SK-N-SH (cell line): Measurements from ENCODE around the gene KBTBD2.

Experiments used
- CTCF ChIP-seq: fragments of 200-600 bp; sonication (generic); IDR thresholded peaks from 2 replicates; pipeline ENCODE4 v1.6.1; 2017; ENCODE audit warnings: antibody characterized with exemption, mild to moderate bottlenecking, moderate library complexity
- EP300 ChIP-seq, 2 experiments: IDR thresholded peaks; 2 replicates each; pipeline versions ENCODE4 v1.4.0 to v1.6.1; 2012; ENCODE audit warnings: borderline replicate concordance in 1 of 2, low read depth in 1 of 2, low read length in 1 of 2
- GABPA ChIP-seq: IDR thresholded peaks from 2 replicates; pipeline ENCODE4 v1.4.0; 2012; ENCODE audit warnings: low read depth, mild to moderate bottlenecking
- JUND ChIP-seq: IDR thresholded peaks from 2 replicates; pipeline ENCODE4 v1.4.0; 2012
- NRF1 ChIP-seq: IDR thresholded peaks from 2 replicates; pipeline ENCODE4 v1.6.1; 2012; ENCODE audit warnings: low read depth, mild to moderate bottlenecking, low read length
- POLR2AphosphoS5 ChIP-seq: IDR thresholded peaks from 2 replicates; pipeline ENCODE4 v1.6.1; 2012; ENCODE audit warnings: low read depth, low read length
- REST ChIP-seq: IDR thresholded peaks from 2 replicates; pipeline ENCODE4 v1.6.1; 2012; ENCODE audit warnings: mild to moderate bottlenecking, low read depth, low read length, moderate library complexity
- RXRA ChIP-seq: IDR thresholded peaks from 2 replicates; pipeline ENCODE4 v1.4.0; 2012; ENCODE audit warnings: low read depth, mild to moderate bottlenecking, borderline replicate concordance
- SMC3 ChIP-seq: IDR thresholded peaks from 2 replicates; pipeline ENCODE4 v1.6.1; 2012; ENCODE audit warnings: low read depth, low read length, improper control_type of control experiment
- USF1 ChIP-seq: IDR thresholded peaks from 2 replicates; pipeline ENCODE4 v1.4.0; 2012; ENCODE audit warnings: low read depth, borderline replicate concordance

GRCh38 chr7:32915041-32915536 is 23.5 kb upstream of the KBTBD2 start:
- no peak for TF ChIP-seq CTCF
- TF ChIP-seq POLR2AphosphoS5, result no peak
- TF ChIP-seq NRF1, result no peak
- no peak for TF ChIP-seq JUND
- TF ChIP-seq USF1, result no peak
- TF ChIP-seq EP300 (IDR thresholded peaks at IDR 0.05; ENCODE audit: borderline replicate concordance in 1 of 2, low read depth in 1 of 2, low read length in 1 of 2), result no peak
- no peak for TF ChIP-seq SMC3
- no peak for TF ChIP-seq GABPA
- no peak for TF ChIP-seq RXRA
- no peak for TF ChIP-seq REST
